ENCODE data around the gene NRAS.

NRAS gene

DNA sequence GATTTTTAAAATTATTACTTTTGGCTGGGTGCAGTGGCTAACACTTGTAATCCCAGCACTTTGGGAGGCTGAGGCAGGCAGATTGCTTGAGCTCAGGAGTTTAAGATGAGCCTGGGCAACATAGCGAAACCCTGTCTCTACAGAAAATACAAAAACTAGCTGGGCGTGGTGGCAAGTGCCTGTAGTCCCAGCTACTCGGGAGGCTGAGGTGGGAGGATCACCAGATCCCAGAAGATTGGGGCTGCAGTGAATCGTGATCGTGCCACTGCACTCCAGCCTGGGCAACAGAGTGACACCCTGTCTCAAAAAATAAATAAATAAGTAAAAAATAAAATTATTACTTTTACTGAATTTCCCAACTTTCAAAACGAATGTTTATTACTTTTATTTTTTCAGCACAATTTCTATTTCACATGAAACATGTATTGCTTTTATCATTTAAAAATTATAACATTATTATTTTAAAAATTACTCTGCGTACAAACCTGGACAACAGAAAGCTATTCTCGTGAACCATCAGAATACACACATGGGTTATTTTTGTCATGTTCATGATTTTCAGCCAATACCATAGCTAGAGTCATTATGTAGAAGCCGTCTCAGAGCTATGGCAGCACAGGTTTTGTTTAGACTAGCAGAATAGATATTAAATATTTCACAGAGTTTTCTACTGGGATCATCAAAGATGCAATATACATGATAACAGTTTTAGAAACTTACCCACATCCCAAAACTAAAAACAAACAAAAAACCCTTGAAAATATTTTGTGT is 21.8 kb downstream of the NRAS start:
- DNase-seq, result no peak
- intact Hi-C loops (cut with DNase I), result no loop called here

DNA sequence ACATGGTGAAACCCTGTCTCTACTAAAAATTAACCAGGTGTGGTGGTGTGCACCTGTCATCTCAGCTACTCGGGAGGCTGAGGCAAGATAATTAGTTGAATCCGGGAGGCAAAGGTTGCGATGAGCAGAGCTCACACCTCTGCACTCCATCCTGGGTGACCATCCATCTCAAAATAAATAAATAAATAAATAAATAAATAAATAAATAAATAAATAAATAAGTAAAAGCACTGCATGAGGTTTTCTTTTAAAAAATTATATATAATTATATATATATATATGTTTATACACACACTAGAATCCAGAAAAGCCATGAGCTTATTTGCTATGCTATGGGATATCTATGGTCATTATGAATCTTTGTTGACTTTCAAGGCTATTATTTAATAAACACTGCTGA is 23.6 kb downstream of the NRAS start:
- DNase-seq, result no peak

DNA sequence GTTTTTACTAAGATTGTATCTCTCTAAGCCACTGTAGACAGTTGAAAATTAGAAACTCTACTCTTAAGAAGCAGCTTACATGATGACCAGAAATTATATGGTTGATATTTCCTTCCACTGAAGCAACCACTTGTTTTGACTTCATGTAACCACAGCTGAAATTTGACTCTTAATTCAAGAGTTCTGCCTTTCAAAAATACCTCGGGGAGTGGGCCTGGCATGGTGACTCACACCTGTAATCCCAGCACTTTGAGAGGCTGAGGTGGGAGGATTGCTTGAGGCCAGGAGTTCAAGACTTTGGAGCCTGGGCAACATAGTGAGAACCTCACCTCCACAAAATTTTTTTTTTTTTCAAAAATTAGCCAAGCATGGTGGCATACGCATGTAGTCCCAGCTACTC is 25.5 kb downstream of the NRAS start:
- DNase-seq, result no peak
- intact Hi-C loops (cut with DNase I), result no loop called here

More for the DNA sequence above, 23.6 kb downstream of the NRAS start:
- intact Hi-C loops (cut with DNase I), result no loop called here

DNA sequence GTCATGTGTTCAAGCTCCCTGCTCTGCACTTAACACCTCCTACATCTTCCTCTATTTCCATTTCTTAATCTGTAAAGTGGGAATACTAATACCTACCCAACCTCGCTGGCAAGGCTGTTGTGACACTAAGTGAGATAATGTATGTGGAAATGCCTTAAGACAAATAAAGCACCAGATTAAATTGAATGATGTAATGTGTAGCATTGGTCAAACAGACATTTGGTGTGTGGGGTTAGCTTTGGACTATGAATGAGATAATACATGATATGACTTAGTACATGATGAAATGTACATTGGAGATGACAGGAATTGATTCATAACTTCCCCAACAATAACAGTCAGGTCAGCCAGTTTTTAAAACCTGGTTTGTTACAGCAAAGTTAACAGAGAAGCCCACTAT is 26.4 kb downstream of the NRAS start:
- intact Hi-C loops (cut with DNase I), result no loop called here
- no peak for DNase-seq

DNA sequence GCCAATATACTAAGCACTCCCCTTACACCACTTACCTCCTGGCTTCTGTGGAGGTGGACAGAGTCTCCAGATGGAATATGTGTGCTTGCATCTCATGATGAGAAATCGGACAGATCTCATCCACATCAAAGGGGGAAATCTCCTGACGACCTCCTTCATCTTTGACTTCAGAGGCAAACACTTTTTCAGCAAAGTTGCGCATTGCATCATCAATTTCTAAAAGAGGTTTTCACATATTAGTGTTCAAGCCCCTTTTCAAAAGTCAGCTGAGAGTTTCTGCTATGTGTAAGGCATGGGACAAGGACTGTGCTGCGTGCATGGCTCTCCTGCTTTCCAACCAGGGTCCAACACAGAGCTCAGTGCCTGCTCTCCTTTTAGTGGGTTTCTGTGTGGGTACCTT is 28.0 kb downstream of the NRAS start:
- DNase-seq, result no peak
- intact Hi-C loops (cut with DNase I), result no loop called here

DNA sequence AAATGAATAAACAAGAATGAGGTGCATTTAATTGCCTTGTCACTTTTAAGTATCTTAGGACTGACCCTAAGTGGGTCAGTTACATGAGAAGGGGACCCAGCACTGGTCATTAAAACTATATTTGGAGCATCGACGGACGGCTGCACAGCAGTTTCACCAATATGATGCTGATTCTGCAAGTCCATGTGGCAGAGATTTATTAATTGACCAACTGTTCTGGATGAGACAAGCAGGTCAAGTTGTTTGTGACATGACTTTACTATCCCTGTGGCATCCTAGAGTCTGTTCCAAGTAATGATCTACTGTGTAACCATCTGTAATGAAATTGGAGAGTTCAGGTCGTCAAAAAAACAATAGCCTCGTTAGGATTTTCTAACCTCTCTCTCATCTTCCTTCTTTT is 30.7 kb downstream of the NRAS start:
- intact Hi-C loops (cut with DNase I), result no loop called here
- no peak for DNase-seq

DNA sequence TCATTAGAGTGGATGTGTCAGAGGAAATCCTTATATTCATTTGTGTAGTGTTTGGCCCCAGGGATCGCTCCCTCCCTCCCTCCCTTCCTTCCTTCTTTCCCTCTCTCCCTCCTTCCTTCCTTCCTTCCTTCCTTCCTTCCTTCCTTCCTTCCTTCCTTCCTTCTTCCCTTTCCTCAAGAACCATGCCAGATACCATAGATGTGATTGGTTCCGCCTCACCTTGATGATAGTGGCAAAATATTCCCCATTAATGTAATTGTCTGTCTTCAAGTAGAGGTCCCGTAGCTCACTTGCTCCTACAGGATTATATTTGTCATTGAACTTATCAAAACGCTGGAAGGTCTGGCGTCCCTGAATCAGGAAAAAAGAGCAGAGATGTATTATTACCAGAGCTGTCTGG is 38.9 kb downstream of the NRAS start:
- DNase-seq, result no peak
- intact Hi-C loops (cut with DNase I), result no loop called here

DNA sequence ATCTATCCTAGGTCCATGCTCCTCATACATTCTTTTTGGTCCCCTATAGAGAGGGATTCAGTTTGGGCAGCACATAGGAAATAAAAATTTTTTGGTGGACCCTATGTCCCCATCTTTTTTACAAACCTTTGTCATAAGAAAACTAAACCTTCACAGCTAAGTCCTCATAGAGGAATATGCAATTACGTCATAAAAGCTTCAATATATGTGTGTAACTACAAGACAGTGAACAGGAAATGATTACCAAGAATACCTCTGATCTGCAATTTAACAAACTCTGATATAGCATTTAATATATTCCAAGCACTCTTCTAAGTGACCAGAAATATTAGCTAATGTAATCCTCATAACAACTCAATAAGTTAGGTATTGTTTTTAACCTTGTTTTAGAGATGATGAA is 40.5 kb downstream of the NRAS start:
- intact Hi-C loops (cut with DNase I), result no loop called here
- DNase-seq, result no peak

DNA sequence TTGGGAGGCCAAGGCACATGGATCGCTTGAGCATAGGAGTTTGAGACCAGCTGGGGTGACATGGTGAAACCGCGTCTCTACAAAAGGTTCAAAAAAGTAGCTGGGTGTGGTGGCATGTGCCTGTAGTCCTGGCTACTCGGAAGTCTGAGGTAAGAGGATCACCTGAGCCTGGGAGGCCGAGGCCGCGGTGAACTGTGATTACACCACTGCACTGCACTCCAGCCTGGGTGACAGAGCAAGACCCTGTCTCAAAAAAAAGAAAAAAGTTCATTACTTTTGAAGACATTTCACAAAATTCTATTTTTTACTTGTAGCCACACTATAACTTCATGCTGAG is 44.7 kb downstream of the NRAS start:
- intact Hi-C loops (cut with DNase I), result no loop called here
- DNase-seq, result no peak

DNA sequence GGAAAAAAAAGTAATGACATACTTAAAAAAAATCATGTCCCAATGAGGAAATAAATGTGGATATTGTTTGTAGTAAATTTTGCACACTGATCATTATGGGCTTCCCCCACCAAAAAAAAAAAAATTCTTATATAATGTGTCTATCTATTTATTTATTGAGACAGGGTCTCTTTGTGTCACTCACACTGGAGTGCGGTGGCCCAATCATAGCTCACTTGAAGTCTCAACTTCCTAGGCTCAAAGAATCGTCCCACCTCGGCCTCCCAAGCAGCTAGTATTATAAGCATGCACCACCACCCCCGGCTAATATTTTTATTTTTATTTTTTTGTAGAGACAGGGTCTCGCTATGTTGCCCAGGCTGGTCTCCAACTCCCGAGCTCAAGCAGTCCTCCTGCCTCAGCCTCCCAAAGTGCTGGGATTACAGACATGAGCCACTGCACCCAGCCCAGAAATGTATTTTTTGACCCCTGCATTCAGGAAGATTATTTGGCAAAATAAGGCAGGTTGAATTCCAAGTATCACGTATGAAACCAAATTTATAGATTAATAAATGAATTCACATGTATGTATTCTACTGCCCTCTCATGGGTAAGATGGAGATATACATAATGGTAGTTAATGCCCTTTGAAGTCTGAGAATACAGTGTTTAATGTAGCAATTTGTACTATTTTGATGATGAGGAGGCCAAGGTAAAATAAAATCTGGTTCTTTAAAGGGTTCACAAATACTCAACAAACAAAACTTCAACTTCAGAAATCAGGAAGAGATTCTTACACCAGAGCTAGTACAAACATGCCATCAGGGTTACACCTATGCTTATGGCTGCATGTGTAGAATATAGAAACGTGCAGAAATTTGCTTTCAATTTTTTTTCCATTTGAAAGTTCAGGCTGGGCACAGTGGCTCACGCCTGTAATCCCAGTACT is 45.3 kb downstream of the NRAS start:
- intact Hi-C loops (cut with DNase I), result no loop called here
- no peak for DNase-seq

DNA sequence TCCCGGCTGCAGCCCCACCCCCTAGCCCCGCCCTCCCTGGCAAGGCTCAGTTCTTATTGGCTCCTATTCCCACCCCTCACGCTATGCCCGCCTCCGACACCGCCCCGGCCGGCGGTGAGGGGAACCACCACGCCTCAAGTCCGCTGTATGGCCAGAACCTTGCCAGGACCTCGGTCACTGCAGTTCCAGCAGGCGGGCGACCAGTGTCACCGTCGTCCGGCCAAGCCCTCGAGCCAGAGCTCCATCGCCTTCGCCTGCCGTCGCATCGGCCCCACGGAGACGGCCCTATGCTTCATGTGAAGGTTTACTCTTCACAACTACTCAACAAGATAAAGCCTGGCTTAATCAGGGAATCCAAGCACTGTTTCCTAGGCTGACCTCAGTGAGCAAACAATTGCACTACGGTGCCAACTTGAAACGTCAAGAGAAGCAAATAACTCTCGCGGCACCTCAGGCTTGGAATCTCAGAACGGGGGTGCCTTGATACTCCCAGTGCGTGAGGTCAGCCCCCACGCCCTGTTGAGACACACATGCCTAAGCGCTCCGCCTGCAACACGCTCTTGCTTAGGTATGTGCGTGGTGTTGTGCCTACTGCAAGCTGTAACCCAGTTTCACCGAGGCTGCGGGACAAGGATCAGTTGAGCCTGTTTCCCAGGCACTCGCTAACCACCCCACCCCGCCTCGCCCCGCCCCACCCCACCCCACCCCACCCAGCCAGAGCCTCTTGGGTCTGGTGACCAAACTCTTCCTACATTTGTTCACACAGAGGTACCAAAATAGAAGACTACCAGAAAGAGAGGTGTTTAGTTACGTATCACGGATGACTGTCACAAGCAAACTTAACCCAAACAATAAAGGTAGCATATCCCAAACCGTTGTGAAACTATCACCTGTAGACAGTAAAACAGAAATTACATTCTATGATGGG is 46.2 kb downstream of the NRAS start:
- peak; percentile 72 to 94 (median 89) for DNase-seq
- intact Hi-C loops (cut with DNase I), result no loop called here

DNA sequence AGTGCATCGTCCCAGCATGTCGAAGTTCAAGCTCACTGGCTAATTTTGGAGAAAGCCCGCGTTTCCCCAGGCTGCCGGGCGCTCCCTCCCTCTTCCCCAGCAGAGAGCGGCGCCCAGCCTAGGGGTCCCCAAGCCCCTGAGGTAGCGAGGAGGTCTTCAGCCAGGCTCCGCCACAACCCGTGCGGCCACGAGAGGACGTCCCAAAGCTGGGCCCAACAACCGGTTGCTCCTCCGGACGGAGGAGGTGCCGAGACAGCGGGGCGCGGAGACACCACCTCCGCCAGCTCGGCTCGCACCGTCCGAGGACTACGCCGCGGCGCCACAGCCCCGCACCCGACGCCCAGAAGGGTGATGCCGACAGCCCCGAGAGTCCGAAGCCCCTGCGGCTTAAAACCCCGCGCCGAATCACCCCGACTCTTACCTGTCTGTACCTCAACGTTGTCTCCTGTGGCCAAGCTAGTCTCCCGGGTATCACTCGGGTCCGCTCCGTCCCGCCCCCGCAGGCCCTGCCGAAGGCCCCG is 46.9 kb downstream of the NRAS start, which contains the start of gene DENND2C:
TSS of gene DENND2C (minus strand) at position 488 of the 521 bp plus-strand sequence. CDS start 44,065 bp downstream, outside the sequence.
- intact Hi-C loops (cut with DNase I), result no loop called here
- peak in 4 of 42 donors; percentile 2 to 23 (median 11) for DNase-seq

DNA sequence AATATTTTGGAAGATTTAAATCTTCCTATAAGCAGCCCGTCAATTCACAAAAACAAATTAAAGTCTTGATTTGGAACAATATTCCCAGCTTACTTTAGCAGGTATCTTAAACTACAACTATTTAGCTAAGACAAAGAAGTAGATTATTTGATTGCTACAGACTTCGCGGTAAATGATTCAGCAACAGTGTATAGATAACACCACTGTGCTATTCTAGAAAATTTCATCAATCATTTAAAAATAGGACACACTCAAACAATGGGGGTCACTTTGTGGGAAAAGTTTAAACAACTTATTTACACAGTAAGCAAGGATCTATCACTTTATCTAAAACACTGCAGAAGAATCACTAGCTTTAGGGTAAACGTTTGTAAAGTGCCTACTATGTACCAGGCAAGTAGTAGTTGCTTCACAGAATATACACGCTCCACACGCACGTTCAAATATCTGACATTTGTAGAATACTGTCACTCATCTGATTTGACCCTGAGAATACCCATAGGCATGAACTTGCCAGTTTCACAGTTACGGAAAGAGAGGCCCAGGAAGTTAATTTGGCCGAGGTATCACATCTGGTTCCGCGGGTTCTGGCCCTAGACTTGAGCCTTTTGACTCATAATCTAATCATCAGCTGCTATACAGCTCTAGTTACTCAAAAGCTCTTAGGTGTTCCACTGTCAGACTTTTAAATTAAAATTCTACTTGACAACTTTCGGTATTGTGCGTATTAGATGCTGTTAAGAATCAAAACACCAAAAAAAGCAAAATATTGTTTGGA is 47.6 kb downstream of the NRAS start:
- intact Hi-C loops (cut with DNase I), result no loop called here
- no peak for DNase-seq

DNA sequence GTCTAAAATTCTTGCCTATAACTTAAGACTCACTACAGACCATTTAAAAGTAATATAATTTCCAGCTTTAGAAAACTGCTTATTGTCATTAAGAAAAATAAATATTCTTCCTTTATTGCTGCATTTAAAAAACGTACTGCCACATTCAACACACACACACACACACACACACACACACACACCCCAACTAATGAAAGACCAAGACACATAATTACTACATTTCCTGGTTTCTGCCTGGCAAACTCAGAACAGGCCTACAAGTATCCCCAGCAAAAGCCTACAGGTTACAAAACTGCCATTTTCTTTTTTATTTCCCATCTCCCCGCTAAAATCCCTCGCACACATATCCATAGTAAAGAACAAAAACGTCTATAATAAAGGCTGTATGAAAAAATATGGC is 48.2 kb downstream of the NRAS start:
- intact Hi-C loops (cut with DNase I), result no loop called here
- no peak for DNase-seq

DNA sequence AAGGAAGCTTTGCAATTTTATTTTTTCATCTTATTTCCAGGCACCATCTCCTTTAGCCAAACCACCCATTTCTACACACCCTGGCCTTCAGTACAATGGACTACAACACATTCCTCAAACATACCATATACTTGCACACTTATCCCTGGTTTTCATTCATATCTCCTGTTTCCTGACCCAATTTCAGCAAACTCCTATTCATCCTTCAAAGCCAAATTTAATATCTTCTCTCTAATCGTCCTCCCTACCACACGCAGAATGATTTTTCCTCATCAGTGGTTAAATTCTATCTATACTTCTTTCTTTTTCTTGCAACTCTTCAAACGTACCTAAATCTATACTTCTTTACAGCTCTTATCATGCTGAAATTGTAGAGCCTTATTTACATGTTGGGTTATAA is 49.6 kb downstream of the NRAS start:
- intact Hi-C loops (cut with DNase I), result no loop called here
- no peak for DNase-seq

DNA sequence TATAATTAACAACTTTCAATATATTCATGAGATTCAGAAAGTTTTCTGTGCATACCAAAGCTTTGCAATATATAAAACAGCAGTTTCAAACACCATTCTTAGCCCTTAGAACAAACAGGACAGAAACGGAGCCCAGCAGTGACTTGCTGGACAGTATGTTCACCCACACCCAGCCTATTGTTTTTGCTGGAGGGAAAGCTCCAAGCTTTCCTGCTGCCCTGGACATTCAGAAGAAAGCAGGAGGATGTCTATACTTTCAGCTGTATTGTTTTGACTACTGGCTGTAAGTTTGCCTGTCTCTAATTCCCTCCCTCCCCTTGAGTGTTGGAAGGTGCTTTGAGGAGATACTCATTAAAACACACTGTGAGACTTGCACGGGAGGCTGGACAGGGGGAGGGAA is 56.3 kb downstream of the NRAS start:
- no peak for DNase-seq
- intact Hi-C loops (cut with DNase I), result no loop called here

Measured in head of caudate nucleus (tissue), 42 donors.